ENCODE data around the gene FLOT1.

Gene FLOT1

GRCh38 chr6:30703011-30703410, 39.5 kb downstream of the FLOT1 start (continued):
- no peak for TF ChIP-seq GLIS2 (tag by site-specific recombination; IDR thresholded peaks at IDR 0.05)
- TF ChIP-seq ZNF121 (tag by site-specific recombination; IDR thresholded peaks at IDR 0.05), result no peak
- no peak for TF ChIP-seq ZNF768 (tag by site-specific recombination; IDR thresholded peaks at IDR 0.05)

GRCh38 chr6:30700340-30700739, 42.1 kb downstream of the FLOT1 start:
- H3K27ac ChIP-seq (ENCODE audit: extremely low read depth, low read depth, low read length), result no peak overlapping the region
- TF ChIP-seq ZNF571 (tag by site-specific recombination; IDR thresholded peaks at IDR 0.05), result no peak
- no peak for TF ChIP-seq ZSCAN4 (tag by site-specific recombination; IDR thresholded peaks at IDR 0.05)
- TF ChIP-seq ZNF530 (tag by site-specific recombination; IDR thresholded peaks at IDR 0.05; ENCODE audit: low read depth), result no peak
- TF ChIP-seq ZNF549 (tag by site-specific recombination; IDR thresholded peaks at IDR 0.05), result no peak
- no peak for TF ChIP-seq KLF7 (tag by site-specific recombination; IDR thresholded peaks at IDR 0.05; ENCODE audit: borderline replicate concordance)
- TF ChIP-seq AEBP2 (tag by site-specific recombination; IDR thresholded peaks at IDR 0.05; ENCODE audit: borderline replicate concordance), result no peak
- ChIA-PET POLR2A (interaction anchor here (1.0 to 14.5 kb wide), 3 partner anchors 9 to 20 kb away, joined by 3 to 235 read pairs (median 30); partner anchors contain the start of genes MDC1, NRM and TUBB), CTCF (interaction anchor here (1.0 kb wide), 1 partner anchor 30 kb away, joined by 3 read pairs; no protein-coding TSS in a partner anchor)
- no peaks in the 10 kb centered on the region for H3K4me1 ChIP-seq (ENCODE audit: control insufficient read depth, insufficient read depth, low read length)
- H3K36me3 ChIP-seq (ENCODE audit: control insufficient read depth in 2 of 2, insufficient read depth in 1 of 2, low read length in 2 of 2), result peaks cover 22 to 61% of the 10 kb centered on the region in 2 experiments
- H3K9me3 ChIP-seq (ENCODE audit: control insufficient read depth, insufficient read depth, low read depth, low read length), result no peaks in the 10 kb centered on the region
- H3K4me3 ChIP-seq (ENCODE audit: low read depth, low read length), result no peak overlapping the region

GRCh38 chr6:30696432-30696831, 46.1 kb downstream of the FLOT1 start:
- ChIA-PET POLR2A (interaction anchor here (0.9 to 14.5 kb wide), 6 partner anchors 8 to 24 kb away, joined by 6 to 235 read pairs (median 10); partner anchors contain the start of genes MDC1 and TUBB), CTCF (interaction anchor here (0.6 to 1.1 kb wide), 3 partner anchors 18 to 160 kb away, joined by 3 read pairs; no protein-coding TSS in a partner anchor)
- no peaks in the 10 kb centered on the region for H3K9me3 ChIP-seq (ENCODE audit: control insufficient read depth, insufficient read depth, low read depth, low read length)
- no peak overlapping the region for H3K4me3 ChIP-seq (ENCODE audit: low read depth, low read length)
- no peak overlapping the region for H3K27ac ChIP-seq (ENCODE audit: extremely low read depth, low read depth, low read length)
- TF ChIP-seq ZNF202 (tag by site-specific recombination; IDR thresholded peaks at IDR 0.05; ENCODE audit: borderline replicate concordance), result no peak
- TF ChIP-seq ZFP69B (tag by site-specific recombination; IDR thresholded peaks at IDR 0.05), result no peak
- no peak for TF ChIP-seq ZSCAN16 (tag by site-specific recombination; IDR thresholded peaks at IDR 0.05)
- TF ChIP-seq ZNF140 (tag by site-specific recombination; IDR thresholded peaks at IDR 0.05), result peak; percentile 96
- peaks cover 10 to 25% of the 10 kb centered on the region in 2 experiments for H3K36me3 ChIP-seq (ENCODE audit: control insufficient read depth in 2 of 2, insufficient read depth in 1 of 2, low read length in 2 of 2)
- H3K4me1 ChIP-seq (ENCODE audit: control insufficient read depth, insufficient read depth, low read length), result 0 out of 2 replicates have a peak, but pooled peaks cover 1% of the 10 kb centered on the region

GRCh38 chr6:30691208-30691847, 51.2 kb downstream of the FLOT1 start:
- no peaks in the 10 kb centered on the region for H3K9me3 ChIP-seq (ENCODE audit: control insufficient read depth, insufficient read depth, low read depth, low read length)
- no peak for TF ChIP-seq ZFP69B (tag by site-specific recombination; IDR thresholded peaks at IDR 0.05)
- TF ChIP-seq ZNF221 (tag by site-specific recombination; IDR thresholded peaks at IDR 0.05; ENCODE audit: borderline replicate concordance), result no peak
- no peak for TF ChIP-seq ZBTB10 (tag by site-specific recombination; IDR thresholded peaks at IDR 0.05)
- TF ChIP-seq GLI4 (tag by site-specific recombination; IDR thresholded peaks at IDR 0.05), result no peak
- no peak for TF ChIP-seq ZNF621 (tag by site-specific recombination; IDR thresholded peaks at IDR 0.05)
- TF ChIP-seq ZNF140 (tag by site-specific recombination; IDR thresholded peaks at IDR 0.05), result no peak
- TF ChIP-seq ZNF837 (tag by site-specific recombination; IDR thresholded peaks at IDR 0.05), result no peak
- peak overlapping the region; percentile 93; the same call in 1 of the 2 replicates for H3K27ac ChIP-seq (ENCODE audit: extremely low read depth, low read depth, low read length)
- H3K4me3 ChIP-seq (ENCODE audit: low read depth, low read length), result peak overlapping the region; percentile 90
- H3K36me3 ChIP-seq (ENCODE audit: control insufficient read depth in 2 of 2, insufficient read depth in 1 of 2, low read length in 2 of 2), result peaks cover 0 to 6% of the 10 kb centered on the region in 2 experiments; a peak in 2 of 3 replicates
- ChIA-PET POLR2A (interaction anchor here (0.6 to 14.5 kb wide), 14 partner anchors 10 to 1048 kb away, joined by 3 to 235 read pairs (median 5); partner anchors contain the start of genes GTF2H4, MDC1 and TUBB), CTCF (interaction anchor here (0.5 to 5.4 kb wide), 9 partner anchors 10 to 40 kb away, joined by 3 to 45 read pairs (median 5); partner anchors contain the start of genes DHX16 and MDC1)
- peaks cover 13% of the 10 kb centered on the region for H3K4me1 ChIP-seq (ENCODE audit: control insufficient read depth, insufficient read depth, low read length)
